DMS 273 treated with DMSO at 0.1 percent for 48 hours (cell line): ENCODE data around the gene SPRR1B.
"Not testable (repeated sequence)": the region's sequence is repeated elsewhere in the genome, so short reads cannot be mapped to it uniquely, and the experiment has no call there.

ENCODE experiments used
- DNase-seq: peaks from one replicate; lab custom pipeline; 2025; lab: John Stamatoyannopoulos, UW

The SPRR1B gene

DNA sequence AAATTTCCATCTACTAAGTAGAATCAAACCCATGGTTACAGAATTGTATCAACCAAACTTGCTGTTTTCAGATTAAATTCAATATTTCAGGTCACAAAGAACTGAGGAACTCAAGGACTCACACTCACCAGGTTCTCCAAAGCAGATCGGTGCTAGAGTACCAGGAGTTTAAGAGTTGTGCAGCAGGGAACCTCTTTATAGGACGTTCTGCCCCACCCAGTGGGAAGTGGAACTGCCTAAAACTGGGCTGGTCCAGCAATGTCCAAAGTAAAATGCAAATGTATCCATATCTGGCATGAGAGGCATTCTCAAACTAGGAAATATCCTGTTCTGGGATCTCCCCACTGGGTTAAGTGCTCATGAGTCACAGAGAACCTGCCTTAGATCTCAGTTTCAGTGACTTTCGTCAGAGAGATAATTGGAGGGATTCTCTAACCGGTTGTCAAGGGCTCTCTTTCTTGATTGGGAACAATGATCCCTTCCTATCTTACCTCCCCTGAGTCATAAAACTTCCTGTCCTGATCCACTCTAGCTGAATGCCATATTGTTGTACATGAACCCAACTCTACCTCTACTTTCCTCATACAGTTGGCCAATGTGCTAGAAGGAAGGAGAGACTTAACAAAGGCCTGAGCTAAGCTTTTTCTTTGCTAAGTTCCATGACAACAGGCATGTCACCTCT lies 10.1 kb downstream of the SPRR1B start, which contains the start of gene SPRR2D:
TSS of gene SPRR2D (minus strand) at position 171 of the 682 bp plus-strand sequence. CDS start 774 bp downstream, outside the sequence.
- no peak for DNase-seq

- DNase-seq = no peak
Measured at GRCh38 chr1:153049211-153049610, 18.2 kb downstream of the SPRR1B start.

GRCh38 chr1:153056111-153056510 lies 25.1 kb downstream of the SPRR1B start:
- not testable (repeated sequence) for DNase-seq

- DNase-seq = no peak
Measured at GRCh38 chr1:153057375-153057774, 26.4 kb downstream of the SPRR1B start, which contains the start of gene SPRR2A. Gene SPRR2A (minus strand): TSS chr1:153057512. CDS start chr1:153056735, 777 bp downstream.

DNA sequence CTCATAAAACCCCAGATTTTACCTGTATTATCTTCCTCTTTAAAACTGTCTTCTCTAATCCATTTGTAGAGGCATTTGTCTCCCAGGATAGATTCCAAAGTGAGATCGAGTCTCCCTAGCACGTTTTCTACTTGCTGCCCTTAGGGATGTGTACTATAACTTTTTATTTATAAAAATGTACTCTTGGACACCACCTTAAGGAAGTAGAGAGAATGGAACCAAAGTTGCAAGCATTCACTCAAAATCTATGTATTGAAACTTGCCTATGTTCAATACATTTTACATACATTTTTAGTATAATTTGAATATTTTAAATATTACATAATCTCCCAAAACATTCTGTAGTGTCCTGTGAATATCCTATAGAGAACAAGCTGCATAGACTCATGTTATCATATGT lies 27.2 kb downstream of the SPRR1B start:
- DNase-seq = no peak

- DNase-seq = no peak
Measured at GRCh38 chr1:153058826-153059784, 28.1 kb downstream of the SPRR1B start.

- no peak for DNase-seq
Measured at GRCh38 chr1:153070243-153070642, 39.2 kb downstream of the SPRR1B start.

GRCh38 chr1:153071511-153071910 lies 40.5 kb downstream of the SPRR1B start, which contains the start of gene SPRR2B:
Gene SPRR2B (minus strand): TSS chr1:153071611. CDS start chr1:153070839, 772 bp downstream.
- no peak for DNase-seq

GRCh38 chr1:153072806-153073726 lies 42.1 kb downstream of the SPRR1B start:
- DNase-seq = no peak

DNA sequence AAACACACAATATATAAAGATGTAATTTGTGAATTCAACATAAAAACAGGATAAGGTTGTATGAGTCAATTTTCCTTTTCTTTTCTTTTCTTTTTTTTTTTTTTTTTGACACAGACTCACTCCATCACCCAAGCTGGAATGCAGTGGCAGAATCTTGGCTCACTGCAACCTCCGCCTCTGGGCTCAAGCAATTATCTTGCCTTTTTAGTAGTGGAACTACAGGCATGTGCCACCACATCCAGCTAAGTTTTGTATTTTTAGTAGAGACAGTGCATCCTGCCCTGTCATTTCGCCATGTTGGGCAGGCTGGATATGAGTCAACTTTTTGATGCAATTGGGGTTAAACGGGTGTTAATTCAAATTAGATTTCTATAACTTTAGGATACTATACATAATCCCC lies 50.7 kb downstream of the SPRR1B start:
- DNase-seq = no peak
